Stimulated activated CD4-positive, alpha-beta T cell treated with anti-CD3 and anti-CD28 coated beads, Interleukin-12 subunit alpha, Interleukin-12 subunit beta, amount 100 ng/mL, for 48 hours (primary cell): ENCODE measurements around the gene CTBP2.
"Not testable (repeated sequence)": the region's sequence is repeated elsewhere in the genome, so short reads cannot be mapped to it uniquely, and the experiment has no call there.

Experiments
- DNase-seq, 3 donors: peaks; one replicate each; pipeline ENCODE4 v3.0.0-alpha.2; 2020; ENCODE audit warnings: low read depth in 2 of 3, low spot score in 1 of 3

CTBP2 gene

DNA sequence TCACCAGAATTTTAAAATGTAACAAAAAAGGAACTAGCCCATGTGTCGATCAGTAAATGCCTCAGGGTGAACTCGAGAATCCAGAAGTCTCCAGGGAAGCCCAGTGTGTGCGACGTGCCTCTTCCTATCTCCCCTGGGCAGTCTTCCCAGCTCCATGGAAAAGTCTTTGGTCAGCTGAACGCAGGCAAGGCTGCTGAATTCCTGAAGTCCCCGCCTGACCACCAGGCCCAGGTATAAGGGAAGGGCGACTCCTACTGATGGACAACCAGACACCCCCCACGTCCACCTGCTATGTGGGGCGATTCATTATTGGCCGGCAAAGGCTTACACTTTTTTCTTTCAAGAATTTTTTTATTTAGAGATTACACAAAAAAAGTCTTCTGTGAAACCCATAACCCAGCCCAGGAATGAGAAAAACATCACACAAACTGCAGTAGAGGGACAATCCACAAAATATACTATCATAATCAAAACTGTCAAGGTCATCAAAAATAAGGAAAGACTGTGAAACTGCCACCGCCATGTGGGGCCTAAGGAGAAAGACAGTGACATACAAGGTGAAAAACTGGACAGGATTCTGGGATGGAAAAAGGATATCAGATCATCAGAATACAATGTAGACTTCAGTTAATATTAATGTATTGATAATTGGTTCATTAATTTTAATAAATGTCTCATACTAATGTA, 93.5 kb downstream of the CTBP2 start:
- DNase-seq = no peak

GRCh38 chr10:125064681-125065492, 95.5 kb downstream of the CTBP2 start:
- peak in 2 of 3 donors; percentile 2 to 29 for DNase-seq

DNA sequence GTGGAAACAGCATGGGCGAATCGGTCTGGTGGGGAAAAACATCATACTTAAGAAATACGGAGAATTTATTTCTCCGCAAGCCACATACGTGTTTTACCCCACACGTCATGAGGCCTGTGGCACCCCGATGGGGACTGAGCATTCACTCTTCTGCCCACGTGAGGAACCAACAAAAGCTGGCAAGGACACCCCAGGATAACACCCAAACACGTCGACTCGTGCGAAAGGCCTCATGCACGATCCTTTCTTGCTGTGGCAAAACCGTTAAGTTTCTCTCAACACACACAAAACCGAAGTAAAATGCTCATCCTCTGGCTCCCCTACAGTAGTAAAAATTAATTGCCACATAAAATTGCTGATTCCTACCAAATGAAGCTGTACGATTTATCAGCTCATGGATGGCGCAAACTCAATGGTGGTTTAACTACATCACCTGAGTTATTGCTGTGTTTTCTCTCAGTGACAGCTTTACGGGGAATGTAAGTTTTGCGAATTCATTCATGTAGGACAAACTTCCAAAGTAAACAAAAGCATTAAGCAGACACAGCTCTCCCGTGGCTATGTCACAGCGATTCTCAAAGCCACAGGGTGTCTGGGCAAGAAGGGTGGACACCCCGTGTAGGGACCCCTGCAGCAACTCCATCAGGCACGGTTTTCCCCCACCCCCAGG, 97.0 kb downstream of the CTBP2 start:
- DNase-seq = no peak

DNA sequence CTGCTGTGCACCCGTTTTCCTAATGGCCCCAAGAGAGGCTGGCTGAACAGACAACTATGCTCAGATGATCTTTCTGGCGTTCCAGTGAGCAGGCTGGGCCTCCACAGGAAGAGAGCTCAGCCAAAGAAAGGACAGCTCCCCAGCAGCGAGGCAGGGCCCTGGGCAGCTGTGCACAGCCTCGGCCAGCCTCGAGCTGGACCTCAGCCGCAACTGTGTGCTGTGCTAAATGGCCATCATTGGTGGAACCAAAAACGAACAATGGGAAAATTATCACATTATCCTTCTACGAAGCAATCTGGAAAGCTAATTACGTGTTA, 97.5 kb downstream of the CTBP2 start:
- no peak for DNase-seq

GRCh38 chr10:125062227-125062913, 98.0 kb downstream of the CTBP2 start:
- no peak for DNase-seq

DNA sequence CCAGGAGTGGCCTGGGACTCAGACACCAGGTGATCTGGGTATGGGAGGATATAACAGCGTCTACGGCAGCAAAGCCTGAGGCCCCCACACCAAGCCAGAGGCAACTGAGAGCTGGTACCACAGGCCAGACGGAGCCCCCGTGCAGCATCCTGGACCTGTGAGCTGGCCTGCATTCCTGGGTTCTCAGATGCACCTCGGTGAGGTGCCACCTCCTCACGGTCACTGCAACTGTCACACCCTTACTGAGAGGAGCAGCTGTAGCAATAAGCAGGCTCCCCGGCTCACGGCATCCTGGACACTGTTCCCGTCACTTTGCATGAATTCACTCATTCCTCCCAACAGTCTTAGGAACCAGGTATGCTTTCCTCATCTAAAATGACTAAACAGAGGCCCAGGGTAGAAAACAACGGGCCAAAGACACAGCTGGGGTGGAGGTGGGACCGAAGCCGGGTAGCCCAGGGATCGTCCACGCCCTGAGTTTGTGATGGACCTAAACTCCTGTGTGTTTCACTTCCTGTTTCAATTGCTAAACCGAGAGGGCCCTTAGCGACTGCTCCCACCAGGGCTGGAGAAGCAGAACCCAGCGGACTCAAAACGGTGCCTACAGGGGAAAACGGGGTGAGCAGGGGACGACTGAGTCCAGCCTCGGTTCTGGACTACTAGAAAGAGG, 98.7 kb downstream of the CTBP2 start:
- no peak for DNase-seq

GRCh38 chr10:125060826-125061556, 99.4 kb downstream of the CTBP2 start:
- peak; percentile 20 to 35 (median 34) for DNase-seq

DNA sequence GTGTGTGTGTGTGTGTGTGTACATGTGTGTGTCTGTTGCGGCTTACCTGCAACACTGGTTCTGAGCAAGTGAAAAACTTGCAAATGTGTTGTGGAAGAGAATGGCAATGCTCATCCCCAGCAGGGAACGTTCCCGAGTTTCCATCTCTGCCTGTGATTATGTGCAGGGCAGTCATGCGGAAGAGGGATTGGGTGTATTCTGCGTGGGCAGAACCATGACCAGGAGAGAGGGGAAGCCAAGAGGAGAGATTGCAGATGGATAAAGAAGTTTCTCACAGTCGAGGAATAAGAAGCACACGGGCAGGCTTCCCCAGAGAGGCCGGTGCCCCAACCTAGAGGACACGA, 99.9 kb downstream of the CTBP2 start:
- DNase-seq = no peak

GRCh38 chr10:125060026-125060425, 100.3 kb downstream of the CTBP2 start:
- DNase-seq = no peak

DNA sequence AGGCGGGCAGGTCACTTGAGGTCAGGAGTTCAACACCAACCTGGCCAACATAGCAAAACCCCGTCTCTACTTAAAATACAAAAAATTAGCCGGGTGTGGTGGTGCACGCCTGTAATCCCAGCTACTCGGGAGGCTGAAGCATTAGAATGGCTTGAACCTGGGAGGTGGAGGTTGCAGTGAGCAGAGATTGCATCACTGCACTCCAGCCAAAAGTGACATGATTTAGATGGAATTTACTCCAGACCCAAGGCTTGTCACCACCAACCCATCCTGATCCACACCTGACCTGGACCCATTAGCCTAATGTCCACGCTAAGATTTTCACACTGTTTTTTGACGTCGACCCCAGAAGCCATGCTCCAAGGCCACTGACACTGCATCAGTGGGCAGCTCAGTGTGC, 101.0 kb downstream of the CTBP2 start:
- DNase-seq = not testable (repeated sequence)

- DNase-seq = no peak
Observed at GRCh38 chr10:125057158-125058001, 103.0 kb downstream of the CTBP2 start.

- no peak for DNase-seq
Observed at GRCh38 chr10:125056161-125057132, 103.9 kb downstream of the CTBP2 start.

DNA sequence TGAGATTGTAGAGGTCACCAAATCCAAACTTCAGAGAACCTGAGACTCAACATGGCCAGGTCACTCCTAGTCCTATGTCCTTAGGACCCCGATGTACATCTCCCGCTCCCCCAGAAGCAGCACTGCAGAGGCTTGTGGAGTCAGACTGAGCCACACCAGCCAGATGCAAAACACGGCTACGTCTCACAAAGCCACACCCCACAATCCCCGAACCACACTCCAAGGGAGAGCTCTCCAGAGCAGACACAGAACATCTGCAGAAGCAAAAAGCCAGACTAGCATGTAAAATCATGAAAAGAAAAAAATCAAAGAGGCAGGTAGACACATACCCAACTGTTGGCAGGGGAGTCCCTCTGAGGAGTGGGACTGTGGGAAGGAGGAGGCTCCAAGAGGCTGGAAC, 104.9 kb downstream of the CTBP2 start:
- no peak for DNase-seq

DNA sequence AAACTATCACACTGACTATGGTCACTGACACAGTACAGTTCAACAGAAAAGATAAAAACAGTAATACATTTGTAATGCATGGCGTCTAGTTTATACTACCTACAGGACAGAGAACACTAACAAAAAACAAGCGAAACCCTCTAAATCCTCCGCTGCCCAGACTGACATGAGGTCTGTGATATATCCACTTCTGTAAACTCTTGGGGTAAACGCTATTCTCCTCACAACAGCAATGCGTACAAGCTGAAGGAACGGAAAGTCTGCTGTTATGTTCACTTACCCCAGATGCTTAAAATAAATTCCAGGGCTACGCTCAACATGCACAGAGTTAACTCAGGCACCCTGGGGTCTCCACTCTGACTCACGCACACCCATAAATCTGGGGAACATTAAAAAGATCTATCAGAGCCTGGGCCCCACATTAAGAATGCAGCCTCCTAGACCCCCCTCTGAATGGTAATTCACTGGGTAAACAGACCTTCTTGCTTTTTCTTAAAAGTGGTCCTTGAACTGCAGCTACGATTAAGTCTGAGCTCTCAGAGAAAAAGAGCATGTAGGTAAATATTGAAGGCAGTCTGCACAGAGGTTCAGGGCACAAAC, 105.6 kb downstream of the CTBP2 start:
- no peak for DNase-seq

DNA sequence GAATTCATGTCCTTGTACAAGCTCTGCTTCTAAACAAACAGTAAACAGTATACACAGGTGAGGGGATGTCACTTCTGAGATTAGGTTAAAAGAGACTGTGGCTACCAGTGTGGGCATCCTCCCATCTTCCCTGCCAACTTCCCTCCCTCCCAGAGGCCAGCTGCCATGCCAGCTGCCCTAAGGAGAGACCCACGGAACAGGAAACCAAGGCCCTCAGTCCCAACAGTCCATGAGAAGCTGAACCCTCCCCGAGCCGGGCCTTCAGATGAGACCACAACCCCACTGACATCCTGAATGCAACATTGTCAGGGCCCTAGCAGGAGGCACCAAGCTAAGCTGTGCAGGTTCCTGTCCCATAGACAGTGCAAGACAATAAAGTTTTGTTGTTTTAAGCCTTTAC, 106.1 kb downstream of the CTBP2 start:
- no peak for DNase-seq

DNA sequence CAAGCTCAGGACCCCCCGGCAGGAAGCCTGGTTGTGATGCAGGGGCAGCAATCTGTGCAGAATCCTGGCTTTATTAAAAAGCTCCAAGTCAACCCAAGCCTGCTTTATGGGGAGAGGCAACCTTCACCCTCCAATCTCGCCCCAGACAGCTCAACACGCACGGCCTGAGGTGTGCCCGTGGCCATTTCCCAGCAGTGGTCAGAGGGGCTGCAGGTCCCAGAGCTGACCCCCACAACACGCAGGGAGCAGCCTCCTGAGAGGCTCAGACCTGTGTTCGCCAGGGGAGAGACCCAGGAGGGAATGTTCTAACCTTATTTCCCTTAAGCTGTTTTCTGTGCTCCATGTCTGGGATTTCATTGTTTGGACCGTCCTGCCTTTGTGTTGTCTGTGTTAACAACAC, 108.2 kb downstream of the CTBP2 start:
- no peak for DNase-seq

DNA sequence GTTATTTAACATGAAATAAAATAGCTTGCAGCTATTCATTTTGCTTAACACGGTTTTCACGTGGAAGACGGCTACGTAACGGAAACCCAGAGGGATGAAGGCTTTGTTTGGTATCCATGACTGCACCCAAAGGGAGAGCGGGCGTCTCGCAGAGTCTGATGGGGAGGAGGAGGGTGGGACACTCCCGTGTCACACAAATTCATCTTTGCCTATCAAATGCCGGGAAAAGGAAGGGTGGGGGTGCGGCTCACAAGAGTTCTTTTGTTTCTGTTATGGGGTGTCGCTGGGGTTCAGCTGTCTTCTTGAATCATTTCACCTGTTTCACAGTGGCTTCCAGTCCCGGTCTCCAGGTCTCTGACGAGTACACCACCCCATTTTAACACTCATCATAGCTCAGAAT, 110.0 kb downstream of the CTBP2 start:
- no peak for DNase-seq

DNA sequence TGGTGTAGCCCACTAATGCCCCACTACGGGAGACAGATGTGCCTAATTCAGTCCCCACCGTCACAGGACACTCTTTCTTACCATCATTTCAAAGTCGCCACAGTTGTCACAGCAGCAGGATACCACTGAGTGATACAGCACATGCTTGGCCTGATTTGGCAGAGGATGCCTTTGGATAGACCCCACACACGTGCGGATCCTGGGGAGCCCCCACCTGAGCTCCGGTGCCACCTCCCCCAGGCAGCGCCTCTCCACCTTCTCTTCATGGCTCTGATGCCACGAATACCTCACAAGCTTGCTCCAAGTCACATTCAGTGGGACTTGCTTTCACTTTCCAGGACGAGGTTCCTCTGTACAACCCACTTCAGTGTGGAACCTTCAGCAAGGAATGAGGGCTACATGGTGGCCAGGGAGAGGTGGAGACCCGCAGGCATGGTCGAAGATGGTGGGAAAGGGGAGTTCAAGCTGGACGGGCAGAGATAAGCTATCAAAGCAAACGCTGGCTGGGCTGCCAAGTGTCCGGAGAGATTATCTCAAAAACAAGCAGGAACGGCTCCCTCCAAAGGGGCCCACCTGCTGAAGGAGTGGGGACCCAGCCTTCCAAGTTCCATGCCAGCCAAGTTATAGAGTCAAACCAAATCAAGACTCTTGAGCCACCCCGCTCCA, 111.0 kb downstream of the CTBP2 start:
- no peak for DNase-seq
